RWPE1 (cell line): ENCODE measurements around the gene TRMT2B.
A peak's percentile ranks its signal among the peaks of the same experiment; 100 is the strongest.
"Not testable (repeated sequence)": the region's sequence is repeated elsewhere in the genome, so short reads cannot be mapped to it uniquely, and the experiment has no call there.

Source experiments
- CTCF ChIA-PET: fragments of 350-600 bp; sonication (Branson Sonifier 250); formaldehyde crosslinking; extraction: SDS; loops from one replicate; lab custom pipeline; 2021; lab: Yijun Ruan, JAX
- POLR2A ChIA-PET: fragments of 400-600 bp; formaldehyde crosslinking; extraction: SDS; loops from one replicate; lab custom pipeline; 2020; ENCODE audit warnings: antibody characterized with exemption; ENCODE audit not compliant: low non-redundant PET; lab: Yijun Ruan, JAX
- DNase-seq: peaks from one replicate; pipeline ENCODE4 v3.0.0; 2012; ENCODE audit warnings: low spot score
- H3K27ac ChIP-seq: fragments of 450-650 bp; 2 replicates; pipeline ENCODE4 v1.5.1; 2017
- CTCF ChIP-seq: fragments of 450-650 bp; conservative IDR thresholded peaks from 2 replicates; pipeline ENCODE4 v1.5.1; 2017; ENCODE audit warnings: low read depth, mild to moderate bottlenecking

The TRMT2B gene

GRCh38 chrX:101079736-101080270 lies 27.9 kb upstream of the TRMT2B start:
- ChIA-PET CTCF (no interaction called here), POLR2A (no interaction called here)
- no peak overlapping the region for H3K27ac ChIP-seq
- no peak for DNase-seq
- no peak for TF ChIP-seq CTCF

GRCh38 chrX:101078716-101079598 lies 27.0 kb upstream of the TRMT2B start, which contains the start of gene TMEM35A:
Gene TMEM35A, plus strand, starts transcription at chrX:101078879. Its CDS starts 124 bp downstream, at chrX:101079003.
- H3K27ac ChIP-seq = no peak within 1 kb of the TSS
- no peak for DNase-seq
- ChIA-PET CTCF (no interaction called here), POLR2A (no interaction called here)
- no peak for TF ChIP-seq CTCF

GRCh38 chrX:101071582-101071981 lies 19.7 kb upstream of the TRMT2B start:
- DNase-seq = no peak
- POLR2A ChIA-PET = no interaction called here
- CTCF ChIA-PET = no interaction called here
- no peak for TF ChIP-seq CTCF
- no peak overlapping the region for H3K27ac ChIP-seq

GRCh38 chrX:101062176-101062575 lies 10.3 kb upstream of the TRMT2B start:
- DNase-seq = no peak
- H3K27ac ChIP-seq = no peak overlapping the region
- TF ChIP-seq CTCF = no peak
- CTCF ChIA-PET = no interaction called here
- POLR2A ChIA-PET = no interaction called here

- TF ChIP-seq CTCF = no peak
- CTCF ChIA-PET = no interaction called here
- peak; percentile 52 for DNase-seq
- no peak overlapping the region; the same call in 1 of the 2 replicates for H3K27ac ChIP-seq
- POLR2A ChIA-PET = no interaction called here
These were observed 5.3 kb upstream of the TRMT2B start for GRCh38 chrX:101057093-101057714.

- H3K27ac ChIP-seq, DNase-seq, POLR2A ChIA-PET, CTCF ChIA-PET: not testable (repeated sequence)
These were observed 4.6 kb upstream of the TRMT2B start for GRCh38 chrX:101056551-101056950.
